Omental fat pad (tissue), 4 donors: Measurements from ENCODE around the gene PTCHD1. TPM values are rescaled to one million over a fixed set of nuclear protein-coding genes. Genes with fewer than 3 reads are reported as not detected.

ENCODE experiments used
- ATAC-seq: fragments of 150-250 bp; one replicate; pipeline ENCODE4 v1.9.1; 2016; ENCODE audit warnings: mild to moderate bottlenecking, moderate library complexity; ENCODE audit not compliant: low FRiP score
- DNase-seq: peaks from one replicate; pipeline ENCODE4 v3.0.0-alpha.2; 2019; ENCODE audit warnings: low spot score
- CTCF ChIP-seq, 3 donors: fragments of 450-650 bp; IDR thresholded peaks; one replicate each; pipeline ENCODE4 v1.5.1; 2016 to 2017; ENCODE audit warnings: antibody characterized with exemption in 3 of 3, mild to moderate bottlenecking in 3 of 3, moderate library complexity in 2 of 3
- total RNA-seq, 4 donors: library from RNA; depleted of rRNA; stranded (reverse); fragments of >200 nt; gene quantifications; one replicate each; pipeline ENCODE4 v1.1.0, GENCODE V29; 2016

The PTCHD1 gene
- total RNA-seq, 4 donors from 2014 or later, result 0.06 to 2.0 (median 0.17) TPM

GRCh38 chrX:23373129-23373804 is 38.6 kb downstream of the PTCHD1 start:
- ATAC-seq (peak; percentile 62), DNase-seq (no peak)
- no peak for TF ChIP-seq CTCF (IDR thresholded peaks at IDR 0.05)

- no peak for ATAC-seq
- no peak for TF ChIP-seq CTCF (IDR thresholded peaks at IDR 0.05)
- no peak for DNase-seq
Observed at GRCh38 chrX:23374291-23374690, 39.6 kb downstream of the PTCHD1 start.

- DNase-seq (no peak), ATAC-seq (no peak)
- no peak for TF ChIP-seq CTCF (IDR thresholded peaks at IDR 0.05)
Observed at GRCh38 chrX:23376581-23376980, 41.9 kb downstream of the PTCHD1 start.

- no peak for TF ChIP-seq CTCF (IDR thresholded peaks at IDR 0.05)
- no peak for DNase-seq
- ATAC-seq, result no peak
Observed at GRCh38 chrX:23380581-23380980, 45.9 kb downstream of the PTCHD1 start.

- no peak for DNase-seq
- no peak for ATAC-seq
- TF ChIP-seq CTCF (IDR thresholded peaks at IDR 0.05), result no peak
Observed at GRCh38 chrX:23381099-23382087, 46.7 kb downstream of the PTCHD1 start.

GRCh38 chrX:23382572-23382971 is 47.9 kb downstream of the PTCHD1 start:
- no peak for TF ChIP-seq CTCF (IDR thresholded peaks at IDR 0.05)
- no peak for DNase-seq
- no peak for ATAC-seq
